Activated B cell treated with CpG ODN at 0.5 μM for 24 hours (primary cell): ENCODE data around the gene DNTTIP2. TPM values are rescaled to one million over a fixed set of nuclear protein-coding genes. Genes with fewer than 3 reads are reported as not detected.
A peak's percentile ranks its signal among the peaks of the same experiment; 100 is the strongest.

Source experiments
- ATAC-seq: fragments of 200-7000 bp; cut with Tn5 transposase; one replicate; pipeline ENCODE4 v1.10.0; 2021; ENCODE audit warnings: low read depth, mild to moderate bottlenecking, moderate library complexity
- CTCF ChIA-PET: fragments of 350-600 bp; sonication (Branson Sonifier 250); formaldehyde crosslinking; loops from one replicate; lab custom pipeline; 2021; ENCODE audit warnings: antibody characterized with exemption; lab: Charles Lee
- POLR2A ChIA-PET: fragments of 350-600 bp; sonication (Branson Sonifier 250); formaldehyde crosslinking; loops from one replicate; lab custom pipeline; 2021; ENCODE audit warnings: antibody characterized with exemption; lab: Charles Lee
- DNase-seq: peaks from one replicate; pipeline ENCODE4 v3.0.0; 2022
- H3K27ac Mint-ChIP-seq: one replicate; pipeline ENCODE4 v1.8.0; 2020; ENCODE audit warnings: mixed read lengths
- H3K27me3 Mint-ChIP-seq: one replicate; pipeline ENCODE4 v1.8.0; 2021; ENCODE audit warnings: mixed read lengths
- H3K36me3 Mint-ChIP-seq: one replicate; pipeline ENCODE4 v1.8.0; 2021; ENCODE audit warnings: low read depth, mixed read lengths
- H3K4me1 Mint-ChIP-seq: one replicate; pipeline ENCODE4 v1.8.0; 2021; ENCODE audit warnings: mixed read lengths
- H3K4me3 Mint-ChIP-seq: one replicate; pipeline ENCODE4 v1.8.0; 2020; ENCODE audit warnings: mild to moderate bottlenecking, mixed read lengths
- H3K9me3 Mint-ChIP-seq: one replicate; pipeline ENCODE4 v1.8.0; 2020; ENCODE audit warnings: mixed read lengths
- CTCF ChIP-seq: fragments of 200-600 bp; IDR thresholded peaks from one replicate; pipeline ENCODE4 v1.8.0; 2022; ENCODE audit warnings: antibody characterized with exemption, mild to moderate bottlenecking
- intact Hi-C: fragments of 100-400 bp; cut with micrococcal nuclease; formaldehyde crosslinking; loops from one replicate; pipeline ENCODE4 v1.15.1; 2024
- total RNA-seq: library from RNA; stranded (reverse); gene quantifications from 2 replicates; pipeline ENCODE4 v1.2.3, GENCODE V29; 2022

The DNTTIP2 gene
- total RNA-seq, 1 donor from 2014 or later = 69.7 TPM

GRCh38 chr1:93846206-93846991 is 32.6 kb downstream of the DNTTIP2 start:
- Mint-ChIP-seq H3K4me3 (peak overlapping the region; percentile 93), H3K4me1 (peaks cover 24% of the 10 kb centered on the region), H3K36me3 (peaks cover 10% of the 10 kb centered on the region), H3K27me3 (peaks cover 2% of the 10 kb centered on the region), H3K27ac (peak overlapping the region; percentile 96), H3K9me3 (peaks cover 3% of the 10 kb centered on the region)
- intact Hi-C loops = loop anchor here (1.0 to 5.0 kb wide), 7 partner anchors 28 to 1081 kb away; partner anchors contain the start of genes CNN3, DIPK1A and MTF2
- ChIA-PET POLR2A (interaction anchor here (0.7 to 2.9 kb wide), 21 partner anchors 30 to 1226 kb away, joined by 3 to 24 read pairs (median 7); partner anchors contain the start of genes ALG14, BCAR3, DNTTIP2 and DR1), CTCF (interaction anchor here (0.9 to 5.7 kb wide), 11 partner anchors 31 to 542 kb away, joined by 3 to 83 read pairs (median 4); partner anchors contain the start of genes DNTTIP2 and GCLM)
- TF ChIP-seq CTCF = no peak
- ATAC-seq = peak; percentile 56
- DNase-seq = peak; percentile 85

- POLR2A ChIA-PET = interaction anchor here (0.7 to 2.9 kb wide), 20 partner anchors 29 to 1227 kb away, joined by 3 to 24 read pairs (median 7); partner anchors contain the start of genes ALG14, BCAR3, DNTTIP2 and DR1
- Mint-ChIP-seq H3K4me3 (peak overlapping the region; percentile 93), H3K4me1 (peaks cover 24% of the 10 kb centered on the region), H3K27ac (peak overlapping the region; percentile 96), H3K9me3 (peaks cover 3% of the 10 kb centered on the region), H3K36me3 (peaks cover 10% of the 10 kb centered on the region), H3K27me3 (peaks cover 2% of the 10 kb centered on the region)
- TF ChIP-seq CTCF = no peak
- CTCF ChIA-PET = interaction anchor here (0.9 to 5.7 kb wide), 11 partner anchors 30 to 541 kb away, joined by 3 to 83 read pairs (median 4); partner anchors contain the start of genes DNTTIP2 and GCLM
- ATAC-seq (peak; percentile 21), DNase-seq (no peak)
- intact Hi-C loops = loop anchor here (1.0 to 5.0 kb wide), 7 partner anchors 29 to 1082 kb away; partner anchors contain the start of genes CNN3, DIPK1A and MTF2
Observed at GRCh38 chr1:93845538-93846205, 33.3 kb downstream of the DNTTIP2 start.

- ATAC-seq = no peak
- ChIA-PET POLR2A (interaction anchor here (0.7 to 2.9 kb wide), 3 partner anchors 27 to 214 kb away, joined by 3 to 24 read pairs (median 5); partner anchors contain the start of gene DNTTIP2), CTCF (interaction anchor here (0.6 to 5.7 kb wide), 20 partner anchors 23 to 765 kb away, joined by 3 to 83 read pairs (median 3); partner anchors contain the start of gene BCAR3)
- Mint-ChIP-seq H3K27me3 (peaks cover 2% of the 10 kb centered on the region), H3K36me3 (peaks cover 10% of the 10 kb centered on the region), H3K27ac (peak overlapping the region; percentile 41), H3K4me3 (no peak overlapping the region), H3K4me1 (peaks cover 24% of the 10 kb centered on the region), H3K9me3 (no peaks in the 10 kb centered on the region)
- no peak for TF ChIP-seq CTCF
- no peak for DNase-seq
- intact Hi-C loops = loop anchor here (1.0 to 5.0 kb wide), 8 partner anchors 30 to 1083 kb away; partner anchors contain the start of genes CNN3 and DIPK1A
Observed at GRCh38 chr1:93844262-93845045, 34.6 kb downstream of the DNTTIP2 start.

- Mint-ChIP-seq H3K27me3 (peaks cover 2% of the 10 kb centered on the region), H3K4me3 (no peak overlapping the region), H3K9me3 (no peaks in the 10 kb centered on the region), H3K4me1 (peaks cover 21% of the 10 kb centered on the region), H3K36me3 (peaks cover 9% of the 10 kb centered on the region), H3K27ac (no peak overlapping the region)
- no peak for TF ChIP-seq CTCF
- intact Hi-C loops = no loop called here
- ChIA-PET POLR2A (interaction anchor here (0.6 to 1.5 kb wide), 2 partner anchors 36 to 1004 kb away, joined by 5 read pairs; partner anchors contain the start of gene DNTTIP2), CTCF (interaction anchor here (1.1 to 5.7 kb wide), 9 partner anchors 27 to 538 kb away, joined by 3 to 83 read pairs (median 7); no protein-coding TSS in a partner anchor)
- DNase-seq = no peak
- no peak for ATAC-seq
Observed at GRCh38 chr1:93842750-93843500, 36.1 kb downstream of the DNTTIP2 start.
